NT2/D1 (cell line): Measurements from ENCODE around the gene KIT.

ENCODE experiments used
- DNase-seq: peaks from one replicate; pipeline ENCODE4 v3.0.0-alpha.2; 2011; ENCODE audit warnings: low read depth, low spot score
- H3K27me3 ChIP-seq: 2 replicates; pipeline ENCODE4 v1.6.0; 2011; ENCODE audit warnings: mild to moderate bottlenecking; ENCODE audit not compliant: insufficient read length, insufficient read depth
- H3K36me3 ChIP-seq: 2 replicates; pipeline ENCODE4 v1.6.1; 2011; ENCODE audit warnings: mild to moderate bottlenecking, low read length, mixed read lengths; ENCODE audit not compliant: insufficient read depth, insufficient read length
- H3K4me1 ChIP-seq: 2 replicates; pipeline ENCODE4 v1.5.1; 2011; ENCODE audit not compliant: insufficient read depth, insufficient read length
- H3K4me3 ChIP-seq: 2 replicates; pipeline ENCODE4 v1.5.1; 2011; ENCODE audit warnings: low read depth; ENCODE audit not compliant: insufficient read length
- H3K9ac ChIP-seq: 2 replicates; pipeline ENCODE4 v1.6.0; 2011; ENCODE audit warnings: low read depth; ENCODE audit not compliant: insufficient read length
- H3K9me3 ChIP-seq: 2 replicates; pipeline ENCODE4 v1.5.1; 2011; ENCODE audit warnings: mild to moderate bottlenecking, low read length; ENCODE audit not compliant: insufficient read depth
- SUZ12 ChIP-seq: IDR thresholded peaks from 2 replicates; pipeline ENCODE4 v1.6.1; 2011; ENCODE audit not compliant: insufficient read length, insufficient read depth; ENCODE audit errors: extremely low read depth
- YY1 ChIP-seq: IDR thresholded peaks from 2 replicates; pipeline ENCODE4 v1.6.1; 2011; ENCODE audit not compliant: insufficient read length, insufficient read depth
- ZNF274 ChIP-seq: IDR thresholded peaks from 2 replicates; pipeline ENCODE4 v1.6.1; 2011; ENCODE audit warnings: mild to moderate bottlenecking, low read depth, low read length

The KIT gene

DNA sequence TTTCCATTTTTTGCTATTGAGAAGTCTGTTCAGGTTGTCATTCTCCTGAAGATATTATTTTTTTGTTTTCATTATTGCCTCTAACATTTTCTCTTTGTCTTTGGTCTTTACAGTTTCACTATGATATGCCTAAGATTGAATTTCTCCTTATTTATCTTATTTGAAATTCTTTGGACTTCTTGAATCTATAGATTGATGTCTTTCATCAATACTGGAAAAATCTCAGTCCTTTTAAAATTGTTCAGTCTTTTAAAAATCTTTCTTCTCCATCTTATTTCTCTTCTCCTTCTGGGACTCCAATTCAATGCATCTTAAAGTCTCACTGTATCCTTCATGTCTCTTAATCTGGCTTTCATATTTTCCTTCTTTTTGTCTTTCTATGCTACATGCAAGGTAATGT, 86.7 kb downstream of the KIT start:
- 0 out of 2 replicates have a peak, but pooled peaks cover 3% of the 10 kb centered on the region for H3K9me3 ChIP-seq
- DNase-seq: no peak
- no peaks in the 10 kb centered on the region for H3K4me1 ChIP-seq
- no peak overlapping the region for H3K9ac ChIP-seq
- no peaks in the 10 kb centered on the region for H3K27me3 ChIP-seq
- no peaks in the 10 kb centered on the region for H3K36me3 ChIP-seq
- no peak overlapping the region for H3K4me3 ChIP-seq
- TF ChIP-seq SUZ12 (no peak), ZNF274 (no peak), YY1 (no peak)

DNA sequence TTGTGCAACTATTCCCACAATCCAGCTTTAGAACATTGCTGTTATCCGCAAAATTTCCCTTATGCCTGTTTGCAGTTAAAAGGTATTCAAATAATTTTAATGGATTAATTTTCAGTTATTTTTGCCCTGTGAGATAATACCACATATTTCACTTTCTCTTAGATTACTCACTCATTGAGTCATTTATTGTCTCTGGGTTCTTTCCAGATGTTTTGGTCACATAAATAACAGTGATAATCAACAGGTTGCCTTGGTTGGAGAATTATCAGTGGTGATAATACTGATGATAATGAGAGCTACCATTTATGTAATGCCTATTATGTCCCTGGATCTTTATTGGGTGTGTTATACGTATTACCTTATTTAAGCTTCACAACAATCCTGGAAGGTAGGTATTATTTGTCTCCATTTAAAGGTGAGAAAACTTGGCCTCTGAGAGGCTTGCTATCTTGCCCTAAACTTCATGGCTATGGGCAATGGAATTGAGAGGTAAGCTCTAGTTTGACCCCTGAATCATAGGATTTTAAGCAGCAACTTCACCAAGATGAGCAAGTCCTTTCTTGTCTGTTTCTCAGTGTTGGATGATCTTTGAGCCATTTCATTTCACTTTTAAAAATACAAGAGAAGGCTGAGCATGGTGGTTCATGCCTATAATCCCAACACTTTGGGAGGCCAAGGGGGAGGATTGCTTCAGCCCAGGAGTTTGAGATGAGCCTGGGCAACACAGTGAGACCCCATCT, 87.4 kb downstream of the KIT start:
- H3K4me3 ChIP-seq: no peak overlapping the region
- H3K27me3 ChIP-seq: no peaks in the 10 kb centered on the region
- H3K4me1 ChIP-seq: no peaks in the 10 kb centered on the region
- TF ChIP-seq ZNF274 (no peak), YY1 (no peak), SUZ12 (no peak)
- no peaks in the 10 kb centered on the region for H3K36me3 ChIP-seq
- 0 out of 2 replicates have a peak, but pooled peaks cover 3% of the 10 kb centered on the region for H3K9me3 ChIP-seq
- no peak overlapping the region for H3K9ac ChIP-seq
- DNase-seq: no peak

DNA sequence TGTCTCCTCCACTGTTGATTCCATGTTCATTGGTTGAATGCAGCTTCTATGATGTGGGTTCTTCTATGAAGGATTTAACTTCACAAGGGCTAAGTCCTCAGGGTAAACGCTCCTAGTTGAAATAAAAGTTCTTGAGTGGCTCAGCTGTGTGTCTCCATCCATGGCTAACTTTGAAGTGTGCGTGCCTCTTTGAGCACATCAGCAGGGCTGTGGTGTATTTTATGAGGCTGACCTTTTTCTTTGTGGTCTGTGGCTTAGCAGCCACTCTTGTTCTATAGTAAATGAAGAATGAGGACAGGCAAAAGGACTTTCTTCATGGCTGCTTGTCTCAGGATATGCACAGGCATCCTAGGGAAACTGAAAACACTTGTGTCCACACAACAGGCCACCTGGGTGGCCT, 88.5 kb downstream of the KIT start:
- Histone ChIP-seq H3K4me3 (no peak overlapping the region), H3K9ac (no peak overlapping the region), H3K9me3 (0 out of 2 replicates have a peak, but pooled peaks cover 3% of the 10 kb centered on the region), H3K27me3 (no peaks in the 10 kb centered on the region), H3K4me1 (no peaks in the 10 kb centered on the region), H3K36me3 (no peaks in the 10 kb centered on the region)
- DNase-seq: no peak
- TF ChIP-seq SUZ12: no peak

DNA sequence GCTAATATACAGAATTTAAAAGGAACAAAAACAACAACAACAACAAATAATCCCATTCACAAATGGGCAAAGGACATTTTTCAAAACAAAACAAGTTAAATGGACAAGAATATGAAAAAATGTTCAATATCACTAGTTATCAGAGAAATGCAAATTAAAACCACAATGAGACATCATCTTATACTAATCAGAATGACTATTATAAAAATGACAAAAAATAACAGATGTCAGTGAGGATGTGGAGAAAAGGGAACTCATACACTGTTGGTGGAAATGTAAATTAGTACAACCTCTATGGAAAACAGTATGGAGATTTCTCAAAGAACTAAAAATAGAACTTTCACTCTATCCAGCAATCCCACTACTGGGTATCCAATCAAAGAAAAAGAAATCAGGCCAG, 92.6 kb downstream of the KIT start:
- Histone ChIP-seq H3K27me3 (no peaks in the 10 kb centered on the region), H3K9ac (no peak overlapping the region), H3K4me3 (no peak overlapping the region), H3K9me3 (no peaks in the 10 kb centered on the region), H3K36me3 (no peaks in the 10 kb centered on the region), H3K4me1 (no peaks in the 10 kb centered on the region)
- TF ChIP-seq ZNF274 (no peak), SUZ12 (no peak), YY1 (no peak)
- no peak for DNase-seq

DNA sequence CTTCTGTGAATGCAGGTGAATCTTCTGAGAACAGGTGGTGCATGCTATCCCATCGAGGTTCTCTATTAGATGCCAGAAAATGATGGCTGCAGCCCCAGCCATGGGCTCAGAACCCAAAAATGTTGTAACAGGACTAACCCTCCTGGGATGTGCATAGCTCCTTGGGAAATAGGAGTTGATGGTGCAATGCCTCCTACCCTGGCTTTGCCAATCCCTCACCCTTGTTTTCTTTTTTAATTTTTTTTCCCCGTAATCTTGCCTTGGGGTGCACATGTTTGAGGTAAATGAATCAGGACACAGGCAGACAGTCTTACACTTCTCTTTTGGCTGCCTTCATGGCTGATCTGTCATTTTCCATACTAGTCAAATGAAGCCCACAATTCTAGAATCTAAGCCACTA, 96.6 kb downstream of the KIT start:
- no peak overlapping the region for H3K4me3 ChIP-seq
- TF ChIP-seq ZNF274 (no peak), YY1 (no peak), SUZ12 (no peak)
- H3K36me3 ChIP-seq: no peaks in the 10 kb centered on the region
- no peak for DNase-seq
- no peaks in the 10 kb centered on the region for H3K4me1 ChIP-seq
- peaks cover 4% of the 10 kb centered on the region; the same call in 1 of the 2 replicates for H3K9me3 ChIP-seq
- H3K9ac ChIP-seq: no peak overlapping the region
- no peaks in the 10 kb centered on the region for H3K27me3 ChIP-seq

DNA sequence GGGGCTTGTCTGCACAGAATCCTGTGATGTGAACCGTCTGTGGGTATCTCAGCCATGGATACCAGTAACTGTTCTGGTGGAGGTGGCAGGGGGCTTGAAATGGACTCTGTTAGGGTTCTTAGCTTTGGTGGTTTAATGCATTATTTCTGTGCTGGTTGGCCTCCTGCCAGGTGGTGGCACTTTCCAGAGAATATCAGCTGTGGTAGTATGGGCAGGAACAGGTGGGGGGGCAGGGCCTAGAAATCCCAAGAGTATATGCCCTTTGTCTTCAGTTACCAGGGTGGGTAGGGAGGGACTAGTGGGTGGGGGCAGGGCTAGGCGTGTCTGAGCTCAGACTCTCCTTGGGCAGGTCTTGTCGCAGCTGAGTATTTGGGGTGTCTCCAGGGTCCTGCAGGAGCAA, 106.7 kb downstream of the KIT start:
- no peaks in the 10 kb centered on the region for H3K9me3 ChIP-seq
- DNase-seq: no peak
- no peak overlapping the region for H3K9ac ChIP-seq
- H3K27me3 ChIP-seq: no peaks in the 10 kb centered on the region
- H3K36me3 ChIP-seq: no peaks in the 10 kb centered on the region
- H3K4me3 ChIP-seq: no peak overlapping the region
- no peaks in the 10 kb centered on the region for H3K4me1 ChIP-seq
- TF ChIP-seq ZNF274 (no peak), YY1 (no peak), SUZ12 (no peak)

DNA sequence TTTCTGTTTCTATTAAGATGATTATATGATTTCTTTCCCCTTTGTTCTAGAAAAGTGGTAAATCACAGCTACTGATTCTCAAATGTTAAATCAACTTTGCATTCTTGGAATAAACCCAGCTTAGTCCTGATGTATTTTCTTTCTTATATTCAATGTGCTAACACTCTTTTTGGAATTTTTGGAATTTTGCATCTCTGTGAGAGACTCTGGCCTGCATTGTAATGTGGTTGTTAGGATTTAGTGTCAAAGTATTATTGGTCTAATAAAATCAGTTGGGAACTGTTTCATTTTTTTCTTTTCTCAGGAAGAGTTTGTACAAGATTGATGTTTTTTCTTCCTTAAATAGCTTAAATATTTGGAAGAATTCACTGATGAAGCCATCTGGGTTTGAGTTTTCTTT, 109.6 kb downstream of the KIT start:
- Histone ChIP-seq H3K4me3 (no peak overlapping the region), H3K9ac (no peak overlapping the region), H3K27me3 (no peaks in the 10 kb centered on the region), H3K36me3 (no peaks in the 10 kb centered on the region), H3K4me1 (no peaks in the 10 kb centered on the region), H3K9me3 (no peaks in the 10 kb centered on the region)
- DNase-seq: no peak
- TF ChIP-seq SUZ12: no peak
- TF ChIP-seq YY1: no peak
- TF ChIP-seq ZNF274: no peak
